HEK293 (cell line): Measurements from ENCODE around the gene SGPL1.

ENCODE experiments used
- CTCF ChIA-PET: fragments of 350-600 bp; formaldehyde crosslinking; extraction: SDS; loops from one replicate; lab custom pipeline; 2021; ENCODE audit warnings: antibody characterized with exemption; lab: Yijun Ruan, JAX
- POLR2A ChIA-PET: fragments of 300-600 bp; formaldehyde crosslinking; extraction: SDS; loops from one replicate; lab custom pipeline; 2020; ENCODE audit warnings: antibody characterized with exemption, inconsistent platforms; lab: Yijun Ruan, JAX
- H3K27ac ChIP-seq: fragments of 200-500 bp; sonication (Bioruptor generic); 2 replicates; pipeline ENCODE4 v1.5.1; 2014; ENCODE audit warnings: low read depth, low read length, control low read depth, inconsistent platforms; ENCODE audit errors: extremely low read depth
- H3K36me3 ChIP-seq, 2 experiments: fragments of 200-500 bp in 1 of 2; sonication (Bioruptor generic) in 1 of 2; 1 replicate in 1 of 2; 2 replicates in 1 of 2; pipeline ENCODE4 v1.5.1; 2014 to 2017; ENCODE audit warnings: inconsistent platforms in 2 of 2, low read length in 2 of 2; ENCODE audit not compliant: control insufficient read depth in 2 of 2, insufficient read depth in 1 of 2
- H3K4me1 ChIP-seq: fragments of 200-500 bp; sonication (Bioruptor generic); 2 replicates; pipeline ENCODE4 v1.5.1; 2014; ENCODE audit warnings: mild to moderate bottlenecking, low read length, inconsistent platforms; ENCODE audit not compliant: control insufficient read depth, insufficient read depth
- H3K4me3 ChIP-seq: 2 replicates; pipeline ENCODE4 v1.5.1; 2011; ENCODE audit warnings: low read depth, mild to moderate bottlenecking, control low read depth, low read length, moderate library complexity
- H3K9me3 ChIP-seq: fragments of 200-500 bp; sonication (Bioruptor generic); 2 replicates; pipeline ENCODE4 v1.5.1; 2014; ENCODE audit warnings: low read depth, low read length, inconsistent platforms; ENCODE audit not compliant: control insufficient read depth, insufficient read depth
- BCL11A ChIP-seq: fragments of 450-650 bp; formaldehyde crosslinking; IDR thresholded peaks from 2 replicates; pipeline ENCODE4 v1.5.1; 2016; ENCODE audit warnings: low read depth, missing biosample characterization, missing genetic modification characterization
- IKZF3 ChIP-seq: fragments of 450-650 bp; IDR thresholded peaks from 2 replicates; pipeline ENCODE4 v1.5.0; 2018; ENCODE audit warnings: missing biosample characterization, mild to moderate bottlenecking, missing genetic modification characterization, moderate library complexity
- INSM2 ChIP-seq: fragments of 450-650 bp; formaldehyde crosslinking; IDR thresholded peaks from 2 replicates; pipeline ENCODE4 v1.5.1; 2016; ENCODE audit warnings: missing biosample characterization, missing genetic modification characterization
- ZNF10 ChIP-seq: fragments of 450-650 bp; formaldehyde crosslinking; IDR thresholded peaks from 2 replicates; pipeline ENCODE4 v1.5.1; 2017; ENCODE audit warnings: missing biosample characterization, missing genetic modification characterization
- ZNF112 ChIP-seq: fragments of 450-650 bp; formaldehyde crosslinking; IDR thresholded peaks from 2 replicates; pipeline ENCODE4 v1.5.0; 2017; ENCODE audit warnings: missing biosample characterization, missing genetic modification characterization
- ZNF133 ChIP-seq: fragments of 450-650 bp; formaldehyde crosslinking; IDR thresholded peaks from 2 replicates; pipeline ENCODE4 v1.5.1; 2016; ENCODE audit warnings: missing biosample characterization, missing genetic modification characterization
- ZNF138 ChIP-seq: fragments of 450-650 bp; formaldehyde crosslinking; IDR thresholded peaks from 2 replicates; pipeline ENCODE4 v1.5.1; 2016; ENCODE audit warnings: missing biosample characterization, missing genetic modification characterization, borderline replicate concordance
- ZNF157 ChIP-seq: fragments of 450-650 bp; formaldehyde crosslinking; IDR thresholded peaks from 2 replicates; pipeline ENCODE4 v1.5.1; 2016; ENCODE audit warnings: missing biosample characterization, missing genetic modification characterization
- ZNF239 ChIP-seq: fragments of 450-650 bp; formaldehyde crosslinking; IDR thresholded peaks from 2 replicates; pipeline ENCODE4 v1.5.1; 2016; ENCODE audit warnings: missing biosample characterization, missing genetic modification characterization
- ZNF248 ChIP-seq: fragments of 450-650 bp; formaldehyde crosslinking; IDR thresholded peaks from 2 replicates; pipeline ENCODE4 v1.5.1; 2017; ENCODE audit warnings: missing biosample characterization, missing genetic modification characterization
- ZNF302 ChIP-seq: fragments of 450-650 bp; formaldehyde crosslinking; IDR thresholded peaks from 2 replicates; pipeline ENCODE4 v1.5.1; 2016; ENCODE audit warnings: missing biosample characterization, missing genetic modification characterization, low read depth
- ZNF335 ChIP-seq: fragments of 450-650 bp; formaldehyde crosslinking; conservative IDR thresholded peaks from 2 replicates; pipeline ENCODE4 v1.5.1; 2016; ENCODE audit warnings: missing biosample characterization, missing genetic modification characterization
- ZNF404 ChIP-seq: fragments of 450-650 bp; formaldehyde crosslinking; IDR thresholded peaks from 2 replicates; pipeline ENCODE4 v1.5.1; 2017; ENCODE audit warnings: missing biosample characterization, missing genetic modification characterization
- ZNF426 ChIP-seq: fragments of 450-650 bp; formaldehyde crosslinking; IDR thresholded peaks from 2 replicates; pipeline ENCODE4 v1.5.1; 2017; ENCODE audit warnings: missing biosample characterization, missing genetic modification characterization, mild to moderate bottlenecking, inconsistent platforms, moderate library complexity
- ZNF518A ChIP-seq: fragments of 450-650 bp; formaldehyde crosslinking; conservative IDR thresholded peaks from 2 replicates; pipeline ENCODE4 v1.5.1; 2016; ENCODE audit warnings: low read depth, missing biosample characterization, missing genetic modification characterization
- ZNF555 ChIP-seq: fragments of 450-650 bp; formaldehyde crosslinking; conservative IDR thresholded peaks from 2 replicates; pipeline ENCODE4 v1.5.1; 2017; ENCODE audit warnings: missing biosample characterization, mild to moderate bottlenecking, missing genetic modification characterization, inconsistent platforms
- ZNF571 ChIP-seq: fragments of 450-650 bp; formaldehyde crosslinking; IDR thresholded peaks from 2 replicates; pipeline ENCODE4 v1.5.0; 2017; ENCODE audit warnings: missing biosample characterization, missing genetic modification characterization
- ZNF629 ChIP-seq: fragments of 450-650 bp; formaldehyde crosslinking; IDR thresholded peaks from 2 replicates; pipeline ENCODE4 v1.5.1; 2017; ENCODE audit warnings: missing biosample characterization, missing genetic modification characterization
- ZNF658 ChIP-seq: fragments of 450-650 bp; formaldehyde crosslinking; IDR thresholded peaks from 2 replicates; pipeline ENCODE4; 2016; ENCODE audit warnings: missing biosample characterization, missing genetic modification characterization
- ZNF76 ChIP-seq: fragments of 450-650 bp; formaldehyde crosslinking; IDR thresholded peaks from 2 replicates; pipeline ENCODE4; 2016; ENCODE audit warnings: low read depth, missing biosample characterization, missing genetic modification characterization, borderline replicate concordance
- ZNF830 ChIP-seq: fragments of 450-650 bp; IDR thresholded peaks from 2 replicates; pipeline ENCODE4 v1.5.0; 2018; ENCODE audit warnings: missing biosample characterization, missing genetic modification characterization, low read depth, mild to moderate bottlenecking, moderate library complexity
- ZXDB ChIP-seq: fragments of 450-650 bp; formaldehyde crosslinking; IDR thresholded peaks from 2 replicates; pipeline ENCODE4 v1.5.1; 2016; ENCODE audit warnings: missing biosample characterization, missing genetic modification characterization
- TF ChIP-seq, protein P1 (sequence below): fragments of 450-650 bp; formaldehyde crosslinking; IDR thresholded peaks from 2 replicates; pipeline ENCODE4 v1.5.1; 2016; ENCODE audit warnings: missing biosample characterization, missing genetic modification characterization

The SGPL1 gene

GRCh38 chr10:70774810-70775678 is 40.7 kb upstream of the SGPL1 start:
- Histone ChIP-seq H3K27ac (no peak overlapping the region), H3K9me3 (no peaks in the 10 kb centered on the region), H3K4me3 (no peak overlapping the region), H3K4me1 (no peaks in the 10 kb centered on the region), H3K36me3 (no peaks in the 10 kb centered on the region)
- ChIA-PET CTCF (interaction anchor here (0.5 to 1.0 kb wide), 2 partner anchors 14 to 16 kb away, joined by 3 read pairs; no protein-coding TSS in a partner anchor), POLR2A (interaction anchor here (0.6 kb wide), 1 partner anchor 1679 kb away, joined by 4 read pairs; no protein-coding TSS in a partner anchor)
- no peak for TF ChIP-seq BCL11A (tag by site-specific recombination)
- TF ChIP-seq ZNF157 (tag by site-specific recombination), result no peak
- TF ChIP-seq ZNF658, result no peak
- no peak for TF ChIP-seq ZNF239
- no peak for TF ChIP-seq ZNF335 (tag by site-specific recombination)
- TF ChIP-seq ZNF302 (tag by site-specific recombination), result no peak
- TF ChIP-seq ZNF138 (tag by site-specific recombination), result no peak
- TF ChIP-seq, protein P1, sequence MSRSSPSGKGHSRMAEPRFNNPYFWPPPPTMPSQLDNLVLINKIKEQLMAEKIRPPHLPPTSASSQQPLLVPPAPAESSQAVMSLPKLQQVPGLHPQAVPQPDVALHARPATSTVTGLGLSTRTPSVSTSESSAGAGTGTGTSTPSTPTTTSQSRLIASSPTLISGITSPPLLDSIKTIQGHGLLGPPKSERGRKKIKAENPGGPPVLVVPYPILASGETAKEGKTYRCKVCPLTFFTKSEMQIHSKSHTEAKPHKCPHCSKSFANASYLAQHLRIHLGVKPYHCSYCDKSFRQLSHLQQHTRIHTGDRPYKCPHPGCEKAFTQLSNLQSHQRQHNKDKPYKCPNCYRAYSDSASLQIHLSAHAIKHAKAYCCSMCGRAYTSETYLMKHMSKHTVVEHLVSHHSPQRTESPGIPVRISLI (tag by site-specific recombination), result no peak
- TF ChIP-seq ZXDB (tag by site-specific recombination), result no peak

DNA sequence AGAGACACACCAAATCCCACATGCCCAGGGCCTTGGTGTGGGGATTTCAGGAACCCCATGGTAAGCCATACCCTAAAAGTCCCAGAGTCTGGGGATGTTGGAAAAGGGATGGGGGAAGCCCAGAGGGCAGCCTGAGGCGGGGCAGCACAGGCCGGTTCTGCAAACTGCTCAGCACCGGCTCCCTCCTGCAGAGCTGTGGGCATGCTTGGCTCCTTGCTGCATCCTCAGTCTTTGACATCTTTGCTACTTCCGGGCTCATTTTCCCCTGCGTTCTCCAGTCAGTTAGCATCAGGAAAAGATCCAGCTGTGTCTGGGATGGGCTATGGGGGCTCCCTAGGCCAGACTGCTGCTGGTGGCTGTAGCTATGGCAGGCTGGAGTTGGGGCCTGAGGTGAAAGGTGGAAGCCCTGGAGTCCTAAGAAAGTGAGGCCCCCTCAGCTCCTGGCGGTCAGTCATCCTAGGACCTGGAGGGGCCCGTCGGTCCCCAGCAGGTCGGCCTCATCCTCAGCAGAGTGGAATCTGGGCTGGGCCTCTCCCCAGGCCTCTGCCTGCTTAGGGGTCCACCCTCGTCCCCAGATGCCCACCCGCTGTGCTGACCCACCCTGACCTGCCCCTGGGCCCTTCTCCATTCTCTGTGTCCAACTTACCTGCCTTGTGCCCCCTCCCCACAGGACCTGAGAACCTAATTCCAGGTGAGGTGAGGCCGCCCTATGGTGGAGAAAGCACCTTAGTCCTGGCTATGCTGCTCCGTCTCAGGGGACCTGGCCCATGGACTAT is 39.9 kb upstream of the SGPL1 start:
- ChIA-PET CTCF (interaction anchor here (0.5 to 0.7 kb wide), 2 partner anchors 13 to 1006 kb away, joined by 3 to 4 read pairs; no protein-coding TSS in a partner anchor), POLR2A (interaction anchor here (0.6 kb wide), 1 partner anchor 1678 kb away, joined by 4 read pairs; no protein-coding TSS in a partner anchor)
- no peaks in the 10 kb centered on the region for H3K9me3 ChIP-seq
- H3K4me1 ChIP-seq, result no peaks in the 10 kb centered on the region
- no peak overlapping the region for H3K4me3 ChIP-seq
- no peaks in the 10 kb centered on the region for H3K36me3 ChIP-seq
- H3K27ac ChIP-seq, result no peak overlapping the region
- TF ChIP-seq ZNF10 (tag by site-specific recombination) (no peak), ZNF830 (tag by site-specific recombination) (no peak), ZNF571 (tag by site-specific recombination) (no peak), IKZF3 (no peak), ZNF76 (no peak), INSM2 (tag by site-specific recombination) (no peak), ZNF629 (no peak), ZNF133 (tag by site-specific recombination) (no peak), ZNF518A (tag by site-specific recombination) (no peak), ZNF248 (tag by site-specific recombination) (no peak), ZNF404 (no peak), ZNF112 (no peak), ZNF555 (tag by site-specific recombination) (no peak), ZNF426 (no peak)
